SK-N-MC (cell line): Measurements from ENCODE around the gene SH3GLB1.

Experiments used
- EZH2 ChIP-seq: fragments of 200-600 bp; sonication (generic); IDR thresholded peaks from one replicate; pipeline ENCODE4 v1.6.1; 2017; ENCODE audit warnings: antibody characterized with exemption
- FOXP2 ChIP-seq: optimal IDR thresholded peaks from 2 replicates; pipeline ENCODE3; 2011; ENCODE audit warnings: mild to moderate bottlenecking, moderate library complexity; ENCODE audit not compliant: insufficient read depth; ENCODE audit errors: extremely low read length, control extremely low read depth
- POLR2AphosphoS5 ChIP-seq: IDR thresholded peaks from 2 replicates; pipeline ENCODE4 v1.6.1; 2012; ENCODE audit warnings: mild to moderate bottlenecking, low read depth, low read length, borderline replicate concordance

DNA sequence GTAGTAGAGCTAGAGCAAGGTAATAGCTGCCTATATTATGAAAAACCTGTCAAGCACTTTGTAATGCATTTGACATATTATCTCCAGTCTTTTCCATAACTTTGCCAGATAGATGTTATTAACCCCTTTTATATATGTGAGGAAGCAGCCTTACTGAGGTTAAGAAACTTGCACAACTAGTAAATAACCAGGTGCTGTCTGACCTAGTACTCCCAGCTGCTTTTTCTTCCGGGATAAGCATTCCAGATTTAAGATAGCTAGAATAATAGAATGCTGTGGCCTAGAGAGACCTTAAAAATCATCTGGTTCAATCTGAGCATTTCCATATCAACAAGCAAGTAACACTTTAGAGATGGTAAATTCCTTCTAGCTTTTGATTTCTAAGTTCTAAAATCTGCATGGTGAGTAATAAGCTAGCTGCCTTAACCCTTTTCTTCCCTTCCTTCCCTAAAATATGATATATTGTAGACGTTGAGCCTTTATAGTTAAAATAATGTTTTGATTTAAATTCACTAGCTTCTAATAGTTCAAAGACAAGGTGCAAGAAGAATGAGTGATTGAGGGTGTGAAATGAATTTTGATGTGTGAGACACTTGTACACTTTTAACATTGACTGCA, 1.8 kb downstream of the SH3GLB1 start:
- TF ChIP-seq POLR2AphosphoS5 (no peak), EZH2 (no peak), FOXP2 (no peak)
